ENCODE measurements around the gene TENM3.

TENM3 gene

GRCh38 chr4:182647646-182648300 lies 404.6 kb downstream of the TENM3 start:
- DNase-seq (ENCODE audit: low read depth), result no peak
- no peak overlapping the region for H3K4me3 ChIP-seq (ENCODE audit: low read depth, low read length)
- TF ChIP-seq CTCF (conservative IDR thresholded peaks at IDR 0.05; ENCODE audit: low read depth, low read length), result no peak

GRCh38 chr4:182648766-182649165 lies 405.6 kb downstream of the TENM3 start:
- no peak overlapping the region for H3K4me3 ChIP-seq (ENCODE audit: low read depth, low read length)
- DNase-seq (ENCODE audit: low read depth), result no peak
- TF ChIP-seq CTCF (conservative IDR thresholded peaks at IDR 0.05; ENCODE audit: low read depth, low read length), result no peak

- no peak for DNase-seq (ENCODE audit: low read depth)
- no peak for TF ChIP-seq CTCF (conservative IDR thresholded peaks at IDR 0.05; ENCODE audit: low read depth, low read length)
- H3K4me3 ChIP-seq (ENCODE audit: low read depth, low read length), result no peak overlapping the region
These were observed 406.7 kb downstream of the TENM3 start for GRCh38 chr4:182649698-182650477.

- no peak overlapping the region for H3K4me3 ChIP-seq (ENCODE audit: low read depth, low read length)
- no peak for TF ChIP-seq CTCF (conservative IDR thresholded peaks at IDR 0.05; ENCODE audit: low read depth, low read length)
- peak; percentile 65 for DNase-seq (ENCODE audit: low read depth)
These were observed 410.4 kb downstream of the TENM3 start for GRCh38 chr4:182653596-182653995.

- no peak overlapping the region for H3K4me3 ChIP-seq (ENCODE audit: low read depth, low read length)
- TF ChIP-seq CTCF (conservative IDR thresholded peaks at IDR 0.05; ENCODE audit: low read depth, low read length), result no peak
- DNase-seq (ENCODE audit: low read depth), result no peak
These were observed 412.1 kb downstream of the TENM3 start for GRCh38 chr4:182655340-182655739.

GRCh38 chr4:182662551-182662950 lies 419.3 kb downstream of the TENM3 start:
- no peak for DNase-seq (ENCODE audit: low read depth)
- no peak overlapping the region for H3K4me3 ChIP-seq (ENCODE audit: low read depth, low read length)
- no peak for TF ChIP-seq CTCF (conservative IDR thresholded peaks at IDR 0.05; ENCODE audit: low read depth, low read length)

GRCh38 chr4:182671231-182671630 lies 428.0 kb downstream of the TENM3 start:
- H3K4me3 ChIP-seq (ENCODE audit: low read depth, low read length), result no peak overlapping the region
- no peak for TF ChIP-seq CTCF (conservative IDR thresholded peaks at IDR 0.05; ENCODE audit: low read depth, low read length)
- no peak for DNase-seq (ENCODE audit: low read depth)

Data from choroid plexus epithelial cell (primary cell).